ENCODE measurements around the gene VEGFD. TPM values are rescaled to one million over a fixed set of nuclear protein-coding genes. Genes with fewer than 3 reads are reported as not detected.

Gene VEGFD
- total RNA-seq, 1 donor: 0.90 TPM

- DNase-seq (ENCODE audit: low read depth): peak; percentile 95
- no peak for TF ChIP-seq CTCF (IDR thresholded peaks at IDR 0.05; ENCODE audit: insufficient read depth, low read length)
- H3K4me3 ChIP-seq (ENCODE audit: low read depth, low read length): peak within 1 kb of the TSS; percentile 75
Observed at GRCh38 chrX:15335135-15336022, 48.8 kb downstream of the VEGFD start, which contains the start of gene PIGA. Gene PIGA (minus strand): TSS chrX:15335523. CDS start chrX:15331930, 3,593 bp downstream.

GRCh38 chrX:15334561-15334960 lies 49.7 kb downstream of the VEGFD start:
- TF ChIP-seq CTCF (IDR thresholded peaks at IDR 0.05; ENCODE audit: insufficient read depth, low read length): no peak
- H3K4me3 ChIP-seq (ENCODE audit: low read depth, low read length): peak overlapping the region; percentile 75
- DNase-seq (ENCODE audit: low read depth): peak; percentile 26

- DNase-seq (ENCODE audit: low read depth): peak; percentile 13
- no peak overlapping the region for H3K4me3 ChIP-seq (ENCODE audit: low read depth, low read length)
- no peak for TF ChIP-seq CTCF (IDR thresholded peaks at IDR 0.05; ENCODE audit: insufficient read depth, low read length)
Observed at GRCh38 chrX:15328821-15329220, 55.4 kb downstream of the VEGFD start.

- TF ChIP-seq CTCF (IDR thresholded peaks at IDR 0.05; ENCODE audit: insufficient read depth, low read length): no peak
- DNase-seq (ENCODE audit: low read depth): no peak
- no peak overlapping the region for H3K4me3 ChIP-seq (ENCODE audit: low read depth, low read length)
Observed at GRCh38 chrX:15328131-15328530, 56.1 kb downstream of the VEGFD start.

GRCh38 chrX:15322472-15322871 lies 61.7 kb downstream of the VEGFD start:
- DNase-seq (ENCODE audit: low read depth): no peak
- no peak overlapping the region for H3K4me3 ChIP-seq (ENCODE audit: low read depth, low read length)
- TF ChIP-seq CTCF (IDR thresholded peaks at IDR 0.05; ENCODE audit: insufficient read depth, low read length): no peak

- no peak for DNase-seq (ENCODE audit: low read depth)
- no peak overlapping the region for H3K4me3 ChIP-seq (ENCODE audit: low read depth, low read length)
- no peak for TF ChIP-seq CTCF (IDR thresholded peaks at IDR 0.05; ENCODE audit: insufficient read depth, low read length)
Observed at GRCh38 chrX:15322072-15322471, 62.1 kb downstream of the VEGFD start.

Data from fibroblast of the aortic adventitia (primary cell).